ENCODE results near the gene METTL21C. TPM values are rescaled to one million over a fixed set of nuclear protein-coding genes. Genes with fewer than 3 reads are reported as not detected.

The METTL21C gene
- polyA plus RNA-seq (ENCODE audit: low read depth in 6 of 6): not detected

DNA sequence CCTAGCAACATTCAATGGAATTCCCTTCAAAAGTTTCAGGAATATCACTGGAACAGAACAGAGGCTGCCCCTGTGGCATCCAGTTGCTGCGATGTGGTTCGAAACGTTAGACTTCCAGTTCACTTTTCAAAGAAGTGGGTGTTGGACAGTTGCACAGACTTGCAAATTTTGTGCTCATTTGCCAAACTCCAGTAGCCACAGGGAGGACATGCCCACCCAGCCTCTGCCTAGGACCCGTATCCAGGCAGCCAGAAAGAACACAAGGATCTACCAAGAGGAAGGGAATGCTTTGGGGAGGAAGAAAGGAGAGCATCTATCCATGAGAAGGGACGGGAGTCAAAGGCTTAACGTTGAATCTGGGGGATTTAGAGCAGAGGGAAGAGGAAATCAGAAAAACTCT is at the start of gene METTL21C:
Gene METTL21C (minus strand): TSS at position 108 of the 400 bp plus-strand sequence. CDS start 546 bp downstream, outside the sequence.
- Mint-ChIP-seq H3K4me1 (no peaks in the 10 kb centered on the region), H3K27ac (peak within 1 kb of the TSS in 2 of 6 donors; percentile 3 to 33), H3K9me3 (peaks cover 5 to 23% (median 7%) of the 10 kb centered on the region in 7 donors), H3K36me3 (peaks cover 0 to 8% of the 10 kb centered on the region in 2 donors), H3K27me3 (peaks cover 26 to 83% (median 54%) of the 10 kb centered on the region in 3 donors), H3K4me3 (no peak within 1 kb of the TSS)
- DNase-seq: no peak
- no peak for ATAC-seq (ENCODE audit: low read depth in 2 of 2)

DNA sequence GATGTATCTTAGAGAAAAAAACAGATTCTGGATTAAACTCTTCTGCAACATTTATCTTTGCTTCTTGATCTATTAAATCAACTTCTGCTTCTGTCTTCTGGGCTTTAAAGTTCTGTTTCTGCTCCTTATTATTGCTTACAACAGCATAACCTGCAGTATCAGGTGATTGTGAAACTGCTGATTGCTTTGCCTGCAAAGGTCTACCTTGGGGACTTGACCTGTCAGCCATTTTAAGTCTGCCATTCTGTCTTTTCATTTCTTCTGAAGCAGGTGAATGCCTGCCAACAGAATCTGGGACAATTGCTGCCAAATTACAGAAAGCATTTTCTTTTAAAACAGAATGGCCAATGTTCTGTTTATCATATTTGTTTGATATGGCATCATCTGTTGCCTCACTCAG is 47.7 kb upstream of the METTL21C start:
- DNase-seq: no peak
- Mint-ChIP-seq H3K4me3 (no peak overlapping the region), H3K27ac (no peak overlapping the region), H3K9me3 (peaks cover 3 to 60% (median 15%) of the 10 kb centered on the region in 7 donors), H3K4me1 (no peaks in the 10 kb centered on the region), H3K36me3 (peaks cover 6 to 24% of the 10 kb centered on the region in 2 donors), H3K27me3 (peaks cover 14 to 59% (median 45%) of the 10 kb centered on the region in 3 donors)
- no peak for ATAC-seq (ENCODE audit: low read depth in 2 of 2)

DNA sequence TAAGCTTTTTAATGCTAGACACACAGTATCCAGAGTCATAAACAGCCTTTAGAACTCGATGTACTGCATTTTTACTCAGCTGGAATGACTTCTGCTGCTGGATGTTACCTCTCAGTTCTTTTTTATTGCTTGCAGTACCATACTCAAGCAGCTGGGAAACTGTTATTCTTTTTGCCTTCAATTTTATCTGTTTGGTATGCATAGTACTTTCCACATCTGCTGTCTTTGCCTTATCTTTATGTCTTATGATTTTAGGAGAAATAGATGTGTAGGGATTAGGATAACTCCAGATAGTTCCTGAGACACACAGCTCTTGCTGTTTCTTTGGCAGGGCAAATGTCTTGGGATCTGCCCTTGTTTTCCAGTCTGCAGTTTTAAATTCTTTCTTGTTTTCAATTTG is 47.3 kb upstream of the METTL21C start:
- Mint-ChIP-seq H3K36me3 (peaks cover 6 to 22% of the 10 kb centered on the region in 2 donors), H3K4me3 (no peak overlapping the region), H3K27me3 (peaks cover 14 to 57% (median 42%) of the 10 kb centered on the region in 3 donors), H3K27ac (no peak overlapping the region), H3K9me3 (peaks cover 3 to 60% (median 15%) of the 10 kb centered on the region in 7 donors), H3K4me1 (no peaks in the 10 kb centered on the region)
- no peak for DNase-seq
- no peak for ATAC-seq (ENCODE audit: low read depth in 2 of 2)

DNA sequence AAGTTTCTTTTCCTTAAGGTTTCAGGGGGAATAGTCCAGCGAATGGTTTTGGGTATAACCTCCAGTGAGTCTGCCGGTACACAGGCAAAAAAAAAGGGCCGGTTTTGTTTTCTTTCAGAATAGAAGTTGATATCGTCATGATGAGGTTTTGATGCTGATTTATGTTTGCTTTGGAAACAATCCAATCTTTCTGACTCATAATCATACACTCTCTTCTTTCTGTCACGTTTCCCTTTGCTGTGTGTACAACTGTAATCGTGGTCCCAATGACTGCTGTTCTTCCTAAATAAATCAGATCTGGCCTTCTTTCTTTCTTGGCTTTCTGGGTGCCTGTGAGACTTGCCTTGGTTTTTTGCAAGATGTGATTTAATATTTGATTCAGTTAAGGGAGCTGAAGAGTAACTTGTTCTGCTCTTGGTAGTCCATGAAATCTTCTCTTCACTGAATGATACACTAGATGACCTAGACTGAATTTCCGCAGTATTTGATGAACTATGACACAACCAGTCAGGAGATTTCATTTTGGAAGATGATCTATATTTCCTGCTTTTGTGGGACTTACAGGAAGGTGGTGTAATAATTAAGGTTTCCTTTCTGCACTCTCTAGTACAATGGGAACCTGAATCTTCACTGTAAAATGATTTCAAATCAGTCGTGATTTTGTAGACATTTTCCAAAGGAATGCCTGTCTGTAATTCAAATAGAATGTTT is 34.9 kb upstream of the METTL21C start:
- no peak for DNase-seq
- H3K4me3 Mint-ChIP-seq: no peak overlapping the region

DNA sequence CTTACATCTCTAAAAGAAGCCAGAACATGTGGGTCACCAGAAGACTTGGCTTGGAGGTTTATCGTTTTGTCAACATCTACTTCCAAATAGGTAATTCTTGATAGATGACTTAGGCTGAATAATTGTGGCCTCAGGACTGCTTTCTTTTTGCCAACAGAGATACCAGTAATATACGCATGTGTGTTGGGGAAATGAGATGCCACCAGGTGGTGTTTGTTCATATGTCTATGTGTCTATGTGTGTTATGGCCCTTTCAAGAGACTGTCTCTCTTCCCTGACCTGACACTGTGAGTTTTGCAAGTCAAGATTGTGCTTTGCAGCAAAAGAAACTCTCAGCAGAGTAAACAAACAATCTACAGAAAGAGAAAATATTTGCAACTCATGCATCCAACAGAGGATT is 31.6 kb upstream of the METTL21C start:
- Mint-ChIP-seq H3K4me3 (no peak overlapping the region), H3K27ac (no peak overlapping the region), H3K4me1 (no peaks in the 10 kb centered on the region), H3K36me3 (peaks cover 0 to 7% of the 10 kb centered on the region in 2 donors), H3K27me3 (peaks cover 14 to 21% (median 15%) of the 10 kb centered on the region in 3 donors), H3K9me3 (peaks cover 0 to 14% (median 4%) of the 10 kb centered on the region in 7 donors)
- ATAC-seq (ENCODE audit: low read depth in 2 of 2) (no peak), DNase-seq (no peak)

More for the DNA sequence above, 34.9 kb upstream of the METTL21C start:
- Mint-ChIP-seq H3K27me3 (peaks cover 0 to 15% (median 13%) of the 10 kb centered on the region in 3 donors), H3K36me3 (peaks cover 0 to 7% of the 10 kb centered on the region in 2 donors), H3K4me1 (no peaks in the 10 kb centered on the region), H3K9me3 (peaks cover 0 to 14% (median 4%) of the 10 kb centered on the region in 7 donors), H3K27ac (no peak overlapping the region)
- ATAC-seq (ENCODE audit: low read depth in 2 of 2): no peak

DNA sequence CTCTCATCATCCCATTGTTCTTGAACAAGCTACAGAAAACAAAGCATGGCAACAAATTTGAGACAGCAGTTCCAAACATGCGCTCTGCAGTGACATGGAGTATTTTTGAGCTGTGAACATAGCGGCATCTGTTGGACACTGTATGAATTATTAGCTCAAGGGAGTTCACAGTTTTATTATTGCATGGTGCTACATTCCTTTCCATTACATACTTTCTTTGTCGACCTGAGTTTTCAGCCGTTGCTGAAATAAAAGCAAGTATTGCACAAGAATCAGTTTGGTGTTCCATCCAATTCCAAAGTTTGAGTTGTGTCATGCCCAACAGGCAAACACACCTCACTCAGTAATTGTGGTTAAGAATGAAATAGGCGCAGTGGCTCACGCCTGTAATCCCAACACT is 30.1 kb upstream of the METTL21C start:
- DNase-seq: no peak
- Mint-ChIP-seq H3K27ac (no peak overlapping the region), H3K4me3 (no peak overlapping the region), H3K9me3 (peaks cover 0 to 14% (median 4%) of the 10 kb centered on the region in 7 donors), H3K27me3 (peaks cover 11 to 15% (median 14%) of the 10 kb centered on the region in 3 donors), H3K36me3 (peaks cover 0 to 7% of the 10 kb centered on the region in 2 donors), H3K4me1 (no peaks in the 10 kb centered on the region)
- ATAC-seq (ENCODE audit: low read depth in 2 of 2): no peak

DNA sequence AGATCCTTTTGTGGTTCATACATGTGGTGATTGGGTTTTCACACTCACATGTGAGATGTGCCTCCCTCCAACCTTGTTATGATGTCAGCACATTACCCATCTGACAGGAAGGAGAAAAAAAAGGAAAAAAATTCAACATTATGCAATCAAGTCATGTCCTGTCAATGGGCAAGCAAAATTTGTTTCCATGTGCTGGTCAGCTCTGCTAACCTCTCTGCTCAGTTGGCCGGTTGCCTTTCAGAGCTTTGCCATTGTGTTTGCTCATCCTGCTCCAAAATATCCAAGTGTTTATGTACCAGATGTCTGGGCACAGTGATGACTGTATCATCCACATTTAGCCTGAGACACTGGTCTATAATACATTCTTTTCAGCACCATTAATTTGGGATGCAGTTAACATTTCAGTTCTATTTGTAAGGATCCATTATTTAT is 27.0 kb upstream of the METTL21C start:
- Mint-ChIP-seq H3K27me3 (peaks cover 11 to 24% (median 12%) of the 10 kb centered on the region in 3 donors), H3K4me3 (no peak overlapping the region), H3K9me3 (peaks cover 0 to 6% (median 4%) of the 10 kb centered on the region in 7 donors), H3K4me1 (no peaks in the 10 kb centered on the region), H3K27ac (no peak overlapping the region), H3K36me3 (peaks cover 0 to 5% of the 10 kb centered on the region in 2 donors)
- ATAC-seq (ENCODE audit: low read depth in 2 of 2) (no peak), DNase-seq (no peak)

DNA sequence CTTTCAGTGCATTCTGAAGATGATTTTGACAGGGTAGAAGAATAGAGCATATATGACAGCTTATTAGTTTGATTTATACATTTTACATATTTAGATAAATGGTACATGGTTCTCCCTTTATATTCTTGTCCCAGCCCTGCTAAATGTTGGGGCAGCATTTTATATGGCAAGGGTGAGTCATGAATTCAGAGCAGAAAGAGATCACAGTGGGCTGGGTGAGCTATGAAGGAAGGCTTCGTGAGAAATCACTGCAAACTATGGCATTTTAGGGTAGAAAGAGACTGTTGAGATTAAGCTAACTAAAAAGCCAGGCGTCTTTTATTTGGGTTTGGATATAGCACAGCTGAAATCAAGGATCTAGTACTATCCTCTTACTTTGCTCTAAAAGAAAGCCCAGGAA is 23.9 kb upstream of the METTL21C start:
- peaks cover 0 to 4% (median 0%) of the 10 kb centered on the region in 7 donors for H3K9me3 Mint-ChIP-seq
- no peaks in the 10 kb centered on the region for H3K36me3 Mint-ChIP-seq
- ATAC-seq (ENCODE audit: low read depth in 2 of 2) (no peak), DNase-seq (no peak)
- peaks cover 2 to 17% (median 13%) of the 10 kb centered on the region in 3 donors for H3K27me3 Mint-ChIP-seq
- H3K4me1 Mint-ChIP-seq: no peaks in the 10 kb centered on the region
- no peak overlapping the region for H3K27ac Mint-ChIP-seq
- H3K4me3 Mint-ChIP-seq: no peak overlapping the region

DNA sequence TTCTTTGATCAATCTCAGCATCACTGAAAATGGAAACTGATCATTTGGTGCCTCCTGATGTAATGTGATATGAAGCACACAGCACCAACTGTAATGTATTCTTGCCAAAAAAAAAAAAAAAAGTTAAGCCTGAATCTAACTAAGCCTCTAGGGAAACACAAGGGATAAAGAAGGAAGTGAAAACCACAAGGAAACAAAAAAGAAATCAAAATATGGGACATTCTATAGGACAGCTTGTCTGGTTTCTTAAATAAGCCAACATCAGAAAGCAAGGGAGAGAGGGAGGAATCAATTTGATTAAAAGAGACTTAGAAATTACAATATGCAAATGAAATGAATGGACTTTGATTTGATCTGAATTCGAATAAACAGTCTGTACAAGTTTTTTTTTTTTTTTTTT is 20.6 kb upstream of the METTL21C start:
- H3K27ac Mint-ChIP-seq: no peak overlapping the region
- H3K4me1 Mint-ChIP-seq: no peaks in the 10 kb centered on the region
- H3K36me3 Mint-ChIP-seq: no peaks in the 10 kb centered on the region
- no peak overlapping the region for H3K4me3 Mint-ChIP-seq
- ATAC-seq (ENCODE audit: low read depth in 2 of 2) (no peak), DNase-seq (no peak)
- peaks cover 0 to 4% (median 0%) of the 10 kb centered on the region in 7 donors for H3K9me3 Mint-ChIP-seq
- H3K27me3 Mint-ChIP-seq: peaks cover 0 to 16% (median 10%) of the 10 kb centered on the region in 3 donors

DNA sequence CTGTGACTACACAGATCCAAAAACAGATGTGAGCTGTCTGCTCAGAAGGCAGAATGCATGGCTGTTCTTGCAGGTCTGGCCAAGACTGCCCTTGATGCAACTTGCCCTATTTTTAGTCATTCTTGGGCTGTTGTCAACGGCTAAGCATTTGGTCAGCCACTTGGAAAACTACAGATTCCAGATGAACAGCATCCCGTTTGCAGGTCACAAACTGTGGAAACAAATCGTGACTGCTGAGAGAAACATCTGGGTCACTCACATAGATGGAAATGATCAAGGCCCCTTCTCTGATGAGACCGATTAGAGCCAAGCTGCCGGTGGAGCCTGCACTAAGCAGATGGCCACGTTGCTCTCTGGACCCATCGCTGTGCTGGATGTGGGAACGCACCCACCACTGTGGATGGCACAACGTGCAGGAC is 15.4 kb upstream of the METTL21C start:
- DNase-seq (no peak), ATAC-seq (ENCODE audit: low read depth in 2 of 2) (no peak)
- Mint-ChIP-seq H3K9me3 (peaks cover 5 to 12% (median 7%) of the 10 kb centered on the region in 7 donors), H3K36me3 (no peaks in the 10 kb centered on the region), H3K4me1 (no peaks in the 10 kb centered on the region), H3K27me3 (peaks cover 4 to 30% (median 13%) of the 10 kb centered on the region in 3 donors), H3K4me3 (no peak overlapping the region), H3K27ac (no peak overlapping the region)

DNA sequence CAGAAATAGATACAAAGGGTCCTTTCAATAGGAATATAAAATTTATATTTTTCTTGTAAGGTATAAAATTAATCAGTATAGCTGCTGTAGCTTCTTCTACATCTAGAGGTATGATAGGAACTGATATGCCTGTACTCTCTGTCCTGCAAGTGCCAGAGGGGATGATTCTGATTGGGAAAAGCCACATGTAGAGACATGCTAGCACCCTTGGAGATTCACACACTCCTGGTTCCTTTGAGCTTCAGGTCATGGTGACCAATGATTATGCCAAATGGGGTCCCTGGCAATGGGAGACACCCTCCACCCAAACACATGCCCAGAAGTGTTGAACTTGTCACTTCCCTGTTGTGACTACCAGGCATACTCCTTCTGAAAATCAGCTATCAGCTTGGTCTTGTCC is 14.7 kb upstream of the METTL21C start:
- no peak overlapping the region for H3K27ac Mint-ChIP-seq
- no peak for ATAC-seq (ENCODE audit: low read depth in 2 of 2)
- H3K36me3 Mint-ChIP-seq: no peaks in the 10 kb centered on the region
- H3K27me3 Mint-ChIP-seq: peaks cover 6 to 33% (median 13%) of the 10 kb centered on the region in 3 donors
- no peak for DNase-seq
- H3K9me3 Mint-ChIP-seq: peaks cover 5 to 12% (median 7%) of the 10 kb centered on the region in 7 donors
- H3K4me1 Mint-ChIP-seq: no peaks in the 10 kb centered on the region
- no peak overlapping the region for H3K4me3 Mint-ChIP-seq

DNA sequence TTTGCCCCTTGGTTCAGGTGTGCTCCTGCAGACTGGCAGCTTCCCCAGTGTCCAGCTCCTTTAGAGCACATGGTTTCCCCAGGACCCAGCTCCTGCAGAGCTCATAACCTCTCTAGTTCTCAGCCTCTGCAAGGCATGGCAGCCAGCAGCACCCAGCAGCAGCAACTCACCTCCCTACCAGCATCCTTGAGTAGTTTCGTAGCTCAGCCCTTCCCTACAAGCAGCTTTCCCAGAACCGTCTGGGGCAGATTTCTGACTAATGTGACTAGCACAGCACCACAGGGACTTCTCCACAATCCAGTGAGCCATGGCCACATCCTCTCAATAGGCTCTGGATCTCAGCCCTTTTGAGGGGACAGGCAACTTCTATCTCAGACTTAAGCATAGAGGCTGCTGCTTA is 14.1 kb upstream of the METTL21C start:
- Mint-ChIP-seq H3K27me3 (peaks cover 6 to 33% (median 18%) of the 10 kb centered on the region in 3 donors), H3K9me3 (peaks cover 5 to 12% (median 7%) of the 10 kb centered on the region in 7 donors), H3K4me1 (no peaks in the 10 kb centered on the region), H3K36me3 (no peaks in the 10 kb centered on the region), H3K4me3 (no peak overlapping the region), H3K27ac (no peak overlapping the region)
- ATAC-seq (ENCODE audit: low read depth in 2 of 2) (no peak), DNase-seq (no peak)

DNA sequence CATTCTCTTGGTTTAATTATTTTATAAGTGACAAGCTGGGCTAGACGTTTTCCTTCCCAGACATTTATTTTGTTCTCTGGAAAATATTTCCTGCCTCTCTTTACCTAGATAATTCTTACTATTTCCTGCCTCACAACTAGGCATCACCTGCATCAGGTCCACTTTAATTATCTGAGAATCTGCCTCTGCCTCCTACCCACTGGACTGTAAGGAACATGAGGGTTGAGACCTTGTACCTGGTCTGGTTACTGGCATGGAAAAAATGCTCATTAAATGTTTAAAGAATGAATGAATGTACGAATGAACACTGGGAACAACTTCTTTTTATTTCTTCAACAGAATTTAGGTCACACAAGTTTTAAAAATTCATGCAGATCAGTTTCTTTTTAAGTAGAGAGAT is 13.4 kb upstream of the METTL21C start:
- Mint-ChIP-seq H3K4me3 (no peak overlapping the region), H3K36me3 (no peaks in the 10 kb centered on the region), H3K9me3 (peaks cover 5 to 12% (median 7%) of the 10 kb centered on the region in 7 donors), H3K27ac (no peak overlapping the region), H3K27me3 (peaks cover 8 to 31% (median 21%) of the 10 kb centered on the region in 3 donors), H3K4me1 (no peaks in the 10 kb centered on the region)
- no peak for DNase-seq
- no peak for ATAC-seq (ENCODE audit: low read depth in 2 of 2)

DNA sequence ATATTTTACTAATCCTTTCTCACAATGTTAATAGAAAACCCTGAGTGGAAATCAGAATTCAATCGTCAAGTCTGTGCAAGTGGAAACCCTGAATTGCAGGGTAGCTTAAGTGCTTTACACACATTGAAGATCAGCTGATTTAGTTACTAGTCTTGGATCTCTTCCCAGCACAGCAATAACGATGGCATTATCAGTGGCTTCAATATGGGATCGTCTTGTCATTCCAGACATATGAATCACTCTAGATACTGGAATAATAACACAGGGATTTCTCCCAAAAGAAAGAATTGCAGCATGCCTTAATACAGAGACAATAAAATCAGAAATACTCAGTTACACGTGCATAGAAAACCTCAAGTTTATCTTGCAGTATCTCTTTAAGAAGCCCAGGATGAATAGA is 12.6 kb upstream of the METTL21C start:
- DNase-seq (no peak), ATAC-seq (ENCODE audit: low read depth in 2 of 2) (no peak)
- Mint-ChIP-seq H3K36me3 (no peaks in the 10 kb centered on the region), H3K27me3 (peaks cover 10 to 34% (median 21%) of the 10 kb centered on the region in 3 donors), H3K4me1 (no peaks in the 10 kb centered on the region), H3K4me3 (no peak overlapping the region), H3K9me3 (peaks cover 5 to 12% (median 7%) of the 10 kb centered on the region in 7 donors), H3K27ac (no peak overlapping the region)
